ENCODE results near the gene WFDC9. TPM values are rescaled to one million over a fixed set of nuclear protein-coding genes. Genes with fewer than 3 reads are reported as not detected.

The WFDC9 gene
- total RNA-seq, 1 experiment from 2014 or later: not detected

Small RNA genes within 50 kb of the gene (small RNA-seq; reads per million reads assigned to genes)
- gene RNA5SP485: 0.02 to 0.24 reads per million in 2 experiments

Other genes with a start within 250 kb of the WFDC9 start
- gene DBNDD2, start 223.0 kb downstream of the WFDC9 start, total RNA-seq (2014; rRNA removed; shearing (Covaris generic)): 0.77 and 1.5 TPM in 2 replicates
- gene PIGT, start 215.1 kb downstream of the WFDC9 start, total RNA-seq (2014; rRNA removed; shearing (Covaris generic)): 179 and 191 TPM in 2 replicates
- not detected in 2 replicates for gene WFDC2, start 161.5 kb downstream of the WFDC9 start, total RNA-seq (2014; rRNA removed; shearing (Covaris generic))
- gene SPINT3, start 115.7 kb downstream of the WFDC9 start, total RNA-seq (2014; rRNA removed; shearing (Covaris generic)): not detected in 2 replicates
- not detected in 2 replicates for gene WFDC6, start 91.8 kb downstream of the WFDC9 start, total RNA-seq (2014; rRNA removed; shearing (Covaris generic))
- gene EPPIN, start 83.9 kb downstream of the WFDC9 start, total RNA-seq (2014; rRNA removed; shearing (Covaris generic)): not detected in 2 replicates
- not detected in 2 replicates for gene WFDC8, start 52.0 kb downstream of the WFDC9 start, total RNA-seq (2014; rRNA removed; shearing (Covaris generic))
- gene WFDC10A, start 1.5 kb downstream of the WFDC9 start, total RNA-seq (2014; rRNA removed; shearing (Covaris generic)): not detected in 2 replicates
- not detected in 2 replicates for gene WFDC11, start 39.0 kb upstream of the WFDC9 start, total RNA-seq (2014; rRNA removed; shearing (Covaris generic))
- gene WFDC13, start 70.8 kb upstream of the WFDC9 start, total RNA-seq (2014; rRNA removed; shearing (Covaris generic)): not detected in 2 replicates
- not detected in 2 replicates for gene WFDC10B, start 73.7 kb upstream of the WFDC9 start, total RNA-seq (2014; rRNA removed; shearing (Covaris generic))
- gene SPINT4, start 91.1 kb upstream of the WFDC9 start, total RNA-seq (2014; rRNA removed; shearing (Covaris generic)): not detected in 2 replicates
- gene WFDC3, start 160.6 kb upstream of the WFDC9 start, total RNA-seq (2014; rRNA removed; shearing (Covaris generic)): 0.58 TPM in 1 of 2 replicates, not detected in the other
- gene DNTTIP1, start 160.7 kb upstream of the WFDC9 start, total RNA-seq (2014; rRNA removed; shearing (Covaris generic)): 26.4 and 31.6 TPM in 2 replicates
- gene UBE2C, start 181.4 kb upstream of the WFDC9 start, total RNA-seq (2014; rRNA removed; shearing (Covaris generic)): 75.4 and 76.9 TPM in 2 replicates
- gene TNNC2, start 196.0 kb upstream of the WFDC9 start, total RNA-seq (2014; rRNA removed; shearing (Covaris generic)): 0.37 TPM in 1 of 2 replicates, not detected in the other
- 14.8 and 25.5 TPM in 2 replicates for gene SNX21, start 202.5 kb upstream of the WFDC9 start, total RNA-seq (2014; rRNA removed; shearing (Covaris generic))
- gene ACOT8, start 226.1 kb upstream of the WFDC9 start, total RNA-seq (2014; rRNA removed; shearing (Covaris generic)): 49.4 and 60.4 TPM in 2 replicates
- 3.0 and 3.4 TPM in 2 replicates for gene ZSWIM3, start 226.3 kb upstream of the WFDC9 start, total RNA-seq (2014; rRNA removed; shearing (Covaris generic))
- gene ZSWIM1, start 249.9 kb upstream of the WFDC9 start, total RNA-seq (2014; rRNA removed; shearing (Covaris generic)): 11.5 and 13.7 TPM in 2 replicates